Spleen (tissue), 11 donors: ENCODE data around the gene DCAF15. TPM values are rescaled to one million over a fixed set of nuclear protein-coding genes. Genes with fewer than 3 reads are reported as not detected.

Source experiments
- DNase-seq: peaks from one replicate; pipeline ENCODE4 v3.0.0-alpha.2; 2020
- H3K27ac ChIP-seq, 8 donors: fragments of 200-600 bp; sonication (generic) in 7 of 8; 1 replicate in 4 of 8; 2 replicates in 4 of 8; pipeline versions ENCODE4 v1.5.0 to v1.8.0; 2016 to 2021; ENCODE audit warnings: inconsistent platforms in 4 of 8, mild to moderate bottlenecking in 4 of 8, moderate library complexity in 1 of 8
- H3K27me3 ChIP-seq, 7 donors: fragments of 200-600 bp; sonication (generic) in 6 of 7; replicated peaks in 1 of 7; 1 replicate in 4 of 7; 2 replicates in 3 of 7; pipeline versions ENCODE4 v1.5.0 to v1.8.0; 2016 to 2021; ENCODE audit warnings: inconsistent platforms in 3 of 7, mild to moderate bottlenecking in 1 of 7
- H3K36me3 ChIP-seq, 6 donors: fragments of 200-600 bp; sonication (generic) in 5 of 6; 1 replicate in 4 of 6; 2 replicates in 2 of 6; pipeline versions ENCODE4 v1.5.0 to v1.8.0; 2016 to 2021; ENCODE audit warnings: inconsistent platforms in 2 of 6
- H3K4me1 ChIP-seq, 6 donors: fragments of 200-600 bp; sonication (generic) in 5 of 6; 1 replicate in 3 of 6; 2 replicates in 3 of 6; pipeline versions ENCODE4 v1.5.0 to v1.8.0; 2016 to 2021; ENCODE audit warnings: inconsistent platforms in 3 of 6
- H3K4me3 ChIP-seq, 8 donors: fragments of 200-600 bp; sonication (generic) in 7 of 8; 1 replicate in 4 of 8; 2 replicates in 4 of 8; pipeline versions ENCODE4 v1.5.0 to v1.8.0; 2016 to 2021; ENCODE audit warnings: inconsistent platforms in 4 of 8, mild to moderate bottlenecking in 4 of 8, moderate library complexity in 2 of 8
- H3K9me3 ChIP-seq, 8 donors: fragments of 200-600 bp; sonication (generic) in 7 of 8; 1 replicate in 4 of 8; 2 replicates in 4 of 8; pipeline versions ENCODE4 v1.5.0 to v1.8.0; 2016 to 2021; ENCODE audit warnings: inconsistent platforms in 4 of 8
- CTCF ChIP-seq, 11 experiments: fragments of 200-600 bp in 7 of 11; fragments of 450-650 bp in 4 of 11; sonication (generic) in 4 of 11; IDR thresholded peaks in 8 of 11; conservative IDR thresholded peaks in 3 of 11; 1 replicate in 7 of 11; 2 replicates in 4 of 11; pipeline versions ENCODE4 v1.4.0 to v1.8.0; 2016 to 2021; ENCODE audit warnings: antibody characterized with exemption in 11 of 11, inconsistent platforms in 4 of 11, mild to moderate bottlenecking in 1 of 11
- POLR2A ChIP-seq, 3 donors: fragments of 450-650 bp; IDR thresholded peaks; one replicate each; pipeline ENCODE4 v1.5.1; 2017; ENCODE audit warnings: antibody characterized with exemption in 3 of 3, mild to moderate bottlenecking in 1 of 3
- POLR2AphosphoS5 ChIP-seq, 3 donors: sonication (generic); formaldehyde crosslinking; IDR thresholded peaks; one replicate each; pipeline ENCODE4 v1.5.1; 2017; ENCODE audit warnings: antibody characterized with exemption in 3 of 3
- WGBS, 5 donors: extraction: QIAGEN DNeasy Blood & Tissue Kit in 3 of 5; methylation state at CpG; one replicate each; pipeline versions ENCODE4 v1.1.5 to v1.1.7; 2013 to 2018; 5-methylcytosine and 5-hydroxymethylcytosine counted together
- intact Hi-C: fragments of 100-400 bp; cut with DNase I; formaldehyde crosslinking; loops from one replicate; pipeline ENCODE4 v1.15.0; 2023; ENCODE audit warnings: low total_unique reads
- polyA plus RNA-seq, 3 donors: library from polyadenylated mRNA; stranded (reverse); fragments of 200-250 nt; gene quantifications; one replicate each; pipeline ENCODE4 v1.2.1, GENCODE V29; 2013
- total RNA-seq, 7 donors: library from RNA; depleted of rRNA in 3 of 7; stranded (reverse); fragments of >200 nt in 3 of 7; fragmentation: NEBNext Ultra II Directional in 4 of 7; extraction: Animal tissue kit (Norgen Biotek cat#: 25700) in 4 of 7; gene quantifications; one replicate each; pipeline versions ENCODE4 v1.1.0 to v1.2.1, GENCODE V29; 2016 to 2021
- donor health status: healthy with polysubstance abuse.
- donor health status: DM: no; HTN: no; CAD: no; lungs with moderate emphysema.
- donor health status: DM: no; HTN: no; CAD: no.
- donor health status: Bipolar disorder and iron deficiency.
- donor health status: healthy.
- donor health status: DM: no; HTN: no; CAD: no.
- donor health status: DM: yes; HTN: yes; CAD: no.

DCAF15 gene
- total and polyA plus RNA-seq, 10 donors, result 27.7 to 84.9 (median 46.2) TPM

GRCh38 chr19:13990085-13990484, 37.8 kb downstream of the DCAF15 start:
- TF ChIP-seq POLR2AphosphoS5 (IDR thresholded peaks at IDR 0.05) (no peak), POLR2A (IDR thresholded peaks at IDR 0.05) (no peak), CTCF (IDR thresholded peaks at IDR 0.05 in 8 of 11, conservative IDR thresholded peaks at IDR 0.05 in 3 of 11) (no peak)
- Histone ChIP-seq H3K4me1 (peaks cover 25 to 82% (median 49%) of the 10 kb centered on the region in 6 donors), H3K36me3 (peaks cover 0 to 65% (median 19%) of the 10 kb centered on the region in 6 donors), H3K9me3 (no peaks in the 10 kb centered on the region), H3K4me3 (no peak overlapping the region), H3K27me3 (no peaks in the 10 kb centered on the region), H3K27ac (no peak overlapping the region)
- intact Hi-C loops, result no loop called here
- 91 to 94% (median 92%) methylated on average over 8 of the region's 8 CpGs for WGBS, 5 donors
- DNase-seq, result no peak

- H3K9me3 ChIP-seq, result no peaks in the 10 kb centered on the region
- H3K27me3 ChIP-seq, result no peaks in the 10 kb centered on the region
- intact Hi-C loops, result no loop called here
- TF ChIP-seq CTCF (IDR thresholded peaks at IDR 0.05 in 8 of 11, conservative IDR thresholded peaks at IDR 0.05 in 3 of 11) (no peak), POLR2AphosphoS5 (IDR thresholded peaks at IDR 0.05) (no peak), POLR2A (IDR thresholded peaks at IDR 0.05) (no peak)
- peaks cover 0 to 84% (median 19%) of the 10 kb centered on the region in 6 donors for H3K36me3 ChIP-seq
- no peak for DNase-seq
- H3K4me1 ChIP-seq, result peaks cover 11 to 63% (median 29%) of the 10 kb centered on the region in 6 donors
- WGBS, 5 donors, result 81 to 91% (median 90%) methylated on average over 7 of the region's 7 CpGs
- no peak overlapping the region for H3K4me3 ChIP-seq
- no peak overlapping the region for H3K27ac ChIP-seq
Measured at GRCh38 chr19:13992025-13992424, 39.7 kb downstream of the DCAF15 start.

GRCh38 chr19:13993590-13994300, 41.4 kb downstream of the DCAF15 start:
- no peak for DNase-seq
- Histone ChIP-seq H3K4me3 (no peak overlapping the region), H3K27ac (no peak overlapping the region), H3K27me3 (no peaks in the 10 kb centered on the region), H3K9me3 (peaks cover 0 to 4% (median under 1%) of the 10 kb centered on the region in 8 donors), H3K36me3 (peaks cover 0 to 93% (median 25%) of the 10 kb centered on the region in 6 donors), H3K4me1 (peaks cover 0 to 46% (median 13%) of the 10 kb centered on the region in 6 donors)
- WGBS, 5 donors, result 89 to 93% (median 90%) methylated on average over 15 to 22 of the region's 22 CpGs
- TF ChIP-seq POLR2A (IDR thresholded peaks at IDR 0.05) (no peak), POLR2AphosphoS5 (IDR thresholded peaks at IDR 0.05) (no peak), CTCF (IDR thresholded peaks at IDR 0.05 in 8 of 11, conservative IDR thresholded peaks at IDR 0.05 in 3 of 11) (no peak)
- intact Hi-C loops, result no loop called here

DNA sequence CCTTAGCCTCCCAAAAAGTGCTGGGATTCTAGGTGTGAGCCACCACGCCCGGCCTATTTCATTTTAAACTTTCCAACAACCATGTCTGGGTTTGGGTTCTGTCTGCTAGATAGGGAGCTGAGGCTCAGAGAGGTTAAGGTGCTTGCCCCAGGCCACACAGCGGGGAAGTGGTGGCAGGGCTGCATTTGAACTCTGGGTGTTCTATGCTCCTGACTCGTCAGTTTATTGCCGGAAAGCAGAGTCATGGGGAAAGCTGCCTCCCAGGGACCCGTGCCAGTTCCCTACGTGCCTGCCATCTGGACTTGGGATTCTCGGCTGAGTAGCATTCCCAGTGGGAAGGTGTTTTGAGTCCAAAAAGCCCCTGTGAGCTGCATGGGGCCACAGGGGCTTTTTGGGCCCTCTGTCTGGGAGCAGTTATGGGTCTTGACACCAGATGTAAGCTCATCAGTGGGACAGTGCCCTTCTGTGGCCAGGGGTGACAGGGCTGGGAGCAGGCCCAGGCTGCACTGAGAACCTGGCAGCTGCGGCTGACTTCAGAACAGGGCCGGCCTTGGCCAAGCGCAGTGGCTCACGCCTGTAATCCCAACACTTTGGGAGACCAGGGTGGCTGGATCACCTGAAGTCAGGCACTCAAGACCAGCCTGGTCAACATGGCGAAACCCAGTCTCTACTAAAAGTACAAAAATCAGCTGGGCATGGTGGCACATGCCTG, 42.9 kb downstream of the DCAF15 start:
- DNase-seq, result no peak

More for the DNA sequence above, 42.9 kb downstream of the DCAF15 start:
- Histone ChIP-seq H3K9me3 (peaks cover 0 to 10% (median 7%) of the 10 kb centered on the region in 8 donors), H3K4me3 (no peak overlapping the region), H3K27me3 (no peaks in the 10 kb centered on the region), H3K4me1 (peaks cover 0 to 39% (median 14%) of the 10 kb centered on the region in 6 donors), H3K36me3 (peaks cover 0 to 93% (median 25%) of the 10 kb centered on the region in 6 donors), H3K27ac (no peak overlapping the region)
- 86 to 95% (median 92%) methylated on average over 8 to 13 of the region's 13 CpGs for WGBS, 5 donors
- TF ChIP-seq POLR2A (IDR thresholded peaks at IDR 0.05) (no peak), POLR2AphosphoS5 (IDR thresholded peaks at IDR 0.05) (no peak), CTCF (IDR thresholded peaks at IDR 0.05 in 8 of 11, conservative IDR thresholded peaks at IDR 0.05 in 3 of 11) (no peak)
- intact Hi-C loops, result no loop called here
